Measurements from ENCODE around the gene B4GALNT1.

DNA sequence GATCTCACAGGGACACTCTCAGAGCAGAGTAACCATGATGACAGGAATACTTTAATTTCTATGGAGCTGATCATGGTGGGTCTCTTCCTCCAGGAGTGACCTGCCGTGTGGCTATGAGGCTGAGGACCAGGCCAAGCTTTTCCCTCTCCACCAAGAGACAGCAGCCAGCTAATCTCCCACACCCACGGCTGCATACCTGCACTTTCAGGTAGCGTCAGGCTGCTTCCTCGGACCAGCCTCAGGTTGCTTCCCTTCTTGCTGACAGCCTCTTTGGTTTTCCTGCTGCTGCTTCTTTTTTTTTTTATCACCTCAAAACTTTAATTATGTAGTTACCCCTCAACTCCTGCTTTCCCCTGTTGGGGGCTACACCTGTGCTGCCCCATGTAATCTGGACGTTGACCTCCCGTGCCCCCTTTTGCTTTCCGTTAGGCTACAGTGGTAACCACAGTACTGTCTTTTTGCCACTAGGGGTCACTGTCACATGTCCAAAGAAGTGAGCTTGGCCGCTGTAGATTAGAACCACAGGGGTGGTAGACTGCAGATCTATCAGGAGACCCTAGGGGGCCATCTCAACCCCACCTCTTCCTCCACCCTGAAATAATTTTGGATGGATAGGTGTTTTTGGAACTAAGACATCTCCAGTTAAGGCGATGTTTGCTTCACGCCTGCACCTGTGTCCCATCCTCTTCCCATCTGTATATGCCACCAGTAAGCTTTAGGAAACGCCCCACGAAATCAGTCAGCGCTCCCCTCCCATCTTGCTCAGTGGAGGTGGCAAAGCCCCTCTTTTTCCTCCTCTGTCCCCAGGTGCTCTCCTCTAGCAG is 49.8 kb downstream of the B4GALNT1 start:
- peak; percentile 87 to 90 for TF ChIP-seq CTCF (IDR thresholded peaks at IDR 0.05)
- TF ChIP-seq POLR2A (IDR thresholded peaks at IDR 0.05), result no peak
- no peak for TF ChIP-seq EP300 (IDR thresholded peaks at IDR 0.05)
